ENCODE measurements around the gene BRD9. TPM values are rescaled to one million over a fixed set of nuclear protein-coding genes. Genes with fewer than 3 reads are reported as not detected.
"Not testable (repeated sequence)": the region's sequence is repeated elsewhere in the genome, so short reads cannot be mapped to it uniquely, and the experiment has no call there.

BRD9 gene
- total and polyA plus RNA-seq, 2 donors (not counting 3 experiments of a cell fraction or from before 2014, with no cell fraction given): 17.6 to 67.6 TPM

DNA sequence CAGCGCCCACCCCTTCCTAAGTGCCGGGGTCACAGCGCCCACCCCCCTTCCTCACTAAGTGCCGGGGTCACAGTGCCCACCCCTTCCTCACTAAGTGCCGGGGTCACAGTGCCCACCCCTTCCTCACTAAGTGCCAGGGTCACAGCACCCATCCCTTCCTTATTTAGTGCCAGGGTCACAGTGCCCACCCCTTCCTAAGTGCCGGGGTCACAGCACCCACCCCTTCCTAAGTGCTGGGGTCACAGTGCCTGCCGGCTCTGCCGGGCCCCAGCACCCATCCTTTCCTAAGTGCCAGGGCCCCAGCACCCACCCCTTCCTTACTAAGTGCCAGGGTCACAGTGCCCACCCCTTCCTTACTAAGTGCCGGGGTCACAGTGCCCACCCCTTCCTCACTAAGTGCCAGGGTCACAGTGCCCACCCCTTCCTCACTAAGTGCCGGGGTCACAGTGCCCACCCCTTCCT, 51.6 kb downstream of the BRD9 start:
- FAIRE-seq: not testable (repeated sequence)

GRCh38 chr5:840118-840973, 52.3 kb downstream of the BRD9 start:
- H3K4me2 ChIP-seq (ENCODE audit: insufficient read depth, low read length); H3K9me3 ChIP-seq (replicated peaks; ENCODE audit: control insufficient read depth, insufficient read depth, low read length); H4K20me1 ChIP-seq (replicated peaks; ENCODE audit: control insufficient read depth, extremely low read depth, insufficient read depth, low read length); CTCF ChIA-PET; DNase-seq (ENCODE audit: low read depth, low spot score); H3K27ac ChIP-seq (ENCODE audit: insufficient read depth, low read depth, low read length); H3K4me3 ChIP-seq (replicated peaks in 1 of 3; ENCODE audit: insufficient read depth in 1 of 3, low read depth in 1 of 3, low read length in 3 of 3); H3K79me2 ChIP-seq (ENCODE audit: control insufficient read depth, insufficient read depth, low read length); H3K9ac ChIP-seq (replicated peaks; ENCODE audit: extremely low read depth, insufficient read depth, low read length); POLR2A ChIA-PET; H3K36me3 ChIP-seq (ENCODE audit: control insufficient read depth in 2 of 2, extremely low read depth in 1 of 2, insufficient read depth in 2 of 2, low read length in 2 of 2); BruUV-seq (replicated peaks); H3K9me1 ChIP-seq (replicated peaks; ENCODE audit: control insufficient read depth, extremely low read depth, insufficient read depth, low read length); H3K4me1 ChIP-seq (ENCODE audit: control insufficient read depth, extremely low read depth, insufficient read depth, low read length); H3K27me3 ChIP-seq (ENCODE audit: control insufficient read depth in 2 of 2, insufficient read depth in 2 of 2, low read length in 2 of 2); H2AFZ ChIP-seq (ENCODE audit: low read depth, low read length); FAIRE-seq; dilution Hi-C loops (cut with MboI; ENCODE audit: extremely low pct_ligation_motif_present, low sequenced_read_pairs); intact Hi-C loops (cut with micrococcal nuclease): not testable (repeated sequence)

More for the DNA sequence above, 51.6 kb downstream of the BRD9 start:
- H3K27ac ChIP-seq (ENCODE audit: insufficient read depth, low read depth, low read length); CTCF ChIA-PET; BruUV-seq (replicated peaks); H3K9ac ChIP-seq (replicated peaks; ENCODE audit: extremely low read depth, insufficient read depth, low read length); H3K4me2 ChIP-seq (ENCODE audit: insufficient read depth, low read length); H3K27me3 ChIP-seq (ENCODE audit: control insufficient read depth in 2 of 2, insufficient read depth in 2 of 2, low read length in 2 of 2); H3K79me2 ChIP-seq (ENCODE audit: control insufficient read depth, insufficient read depth, low read length); H3K4me1 ChIP-seq (ENCODE audit: control insufficient read depth, extremely low read depth, insufficient read depth, low read length); H2AFZ ChIP-seq (ENCODE audit: low read depth, low read length); H3K36me3 ChIP-seq (ENCODE audit: control insufficient read depth in 2 of 2, extremely low read depth in 1 of 2, insufficient read depth in 2 of 2, low read length in 2 of 2); H3K9me3 ChIP-seq (replicated peaks; ENCODE audit: control insufficient read depth, insufficient read depth, low read length); H3K9me1 ChIP-seq (replicated peaks; ENCODE audit: control insufficient read depth, extremely low read depth, insufficient read depth, low read length); intact Hi-C loops (cut with micrococcal nuclease); DNase-seq (ENCODE audit: low read depth, low spot score); H4K20me1 ChIP-seq (replicated peaks; ENCODE audit: control insufficient read depth, extremely low read depth, insufficient read depth, low read length); dilution Hi-C loops (cut with MboI; ENCODE audit: extremely low pct_ligation_motif_present, low sequenced_read_pairs); POLR2A ChIA-PET; H3K4me3 ChIP-seq (replicated peaks in 1 of 3; ENCODE audit: insufficient read depth in 1 of 3, low read depth in 1 of 3, low read length in 3 of 3): not testable (repeated sequence)

DNA sequence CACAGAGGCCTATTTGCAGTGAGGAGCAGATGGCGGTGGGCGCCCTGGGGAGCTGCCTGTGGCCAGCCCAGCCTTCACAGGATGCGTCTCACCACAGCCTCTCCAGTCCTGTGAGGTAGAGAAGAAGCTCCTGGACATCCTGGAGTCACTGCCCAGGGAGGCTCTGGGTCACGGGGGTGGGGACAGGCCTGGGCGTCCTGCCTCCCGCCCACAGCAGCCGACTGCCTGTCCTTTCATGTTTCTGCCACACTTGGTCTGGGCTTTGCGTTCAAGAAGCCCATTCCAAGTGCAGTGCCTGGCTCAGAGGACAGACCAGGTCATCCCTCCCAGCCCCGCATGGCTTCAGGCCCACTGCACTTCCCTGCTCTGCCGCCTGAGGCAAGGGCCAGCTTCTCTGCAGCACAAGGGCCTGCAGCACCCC, 54.2 kb downstream of the BRD9 start:
- H4K20me1 ChIP-seq (replicated peaks; ENCODE audit: control insufficient read depth, extremely low read depth, insufficient read depth, low read length); H3K36me3 ChIP-seq (ENCODE audit: control insufficient read depth in 2 of 2, extremely low read depth in 1 of 2, insufficient read depth in 2 of 2, low read length in 2 of 2); H2AFZ ChIP-seq (ENCODE audit: low read depth, low read length); H3K4me2 ChIP-seq (ENCODE audit: insufficient read depth, low read length); H3K79me2 ChIP-seq (ENCODE audit: control insufficient read depth, insufficient read depth, low read length); H3K4me3 ChIP-seq (replicated peaks in 1 of 3; ENCODE audit: insufficient read depth in 1 of 3, low read depth in 1 of 3, low read length in 3 of 3); POLR2A ChIA-PET; H3K27me3 ChIP-seq (ENCODE audit: control insufficient read depth in 2 of 2, insufficient read depth in 2 of 2, low read length in 2 of 2); FAIRE-seq; dilution Hi-C loops (cut with MboI; ENCODE audit: extremely low pct_ligation_motif_present, low sequenced_read_pairs); intact Hi-C loops (cut with micrococcal nuclease); H3K9ac ChIP-seq (replicated peaks; ENCODE audit: extremely low read depth, insufficient read depth, low read length); H3K4me1 ChIP-seq (ENCODE audit: control insufficient read depth, extremely low read depth, insufficient read depth, low read length); H3K9me3 ChIP-seq (replicated peaks; ENCODE audit: control insufficient read depth, insufficient read depth, low read length); H3K9me1 ChIP-seq (replicated peaks; ENCODE audit: control insufficient read depth, extremely low read depth, insufficient read depth, low read length); H3K27ac ChIP-seq (ENCODE audit: insufficient read depth, low read depth, low read length); CTCF ChIA-PET; BruUV-seq (replicated peaks); DNase-seq (ENCODE audit: low read depth, low spot score): not testable (repeated sequence)

DNA sequence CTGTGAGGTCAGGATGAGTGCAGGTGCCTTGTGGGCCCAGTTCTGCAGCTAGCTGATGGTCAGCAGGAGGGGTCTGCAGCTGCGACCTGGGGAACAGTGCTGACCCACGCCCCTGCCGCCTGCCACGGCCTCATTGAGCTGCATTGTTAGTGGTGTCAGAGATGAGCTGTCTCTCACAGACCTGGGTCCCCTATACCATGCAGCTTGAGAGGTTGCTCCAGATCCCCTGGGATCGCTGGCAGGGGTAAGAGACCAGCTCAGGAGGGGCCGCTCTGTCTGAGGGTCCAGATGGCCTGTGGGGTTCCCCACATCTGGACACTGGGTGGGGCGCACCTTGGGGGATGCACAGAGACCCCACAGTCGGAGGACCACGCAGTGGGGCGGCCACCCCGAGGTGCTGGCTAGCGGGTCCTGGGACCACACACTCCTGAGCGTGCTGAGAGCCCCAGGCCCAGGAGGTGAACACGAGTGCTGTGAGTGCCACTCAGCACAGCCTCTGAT, 54.9 kb downstream of the BRD9 start:
- DNase-seq (ENCODE audit: low read depth, low spot score); intact Hi-C loops (cut with micrococcal nuclease); H3K4me3 ChIP-seq (replicated peaks in 1 of 3; ENCODE audit: insufficient read depth in 1 of 3, low read depth in 1 of 3, low read length in 3 of 3); BruUV-seq (replicated peaks); CTCF ChIA-PET; H3K9me1 ChIP-seq (replicated peaks; ENCODE audit: control insufficient read depth, extremely low read depth, insufficient read depth, low read length); H3K36me3 ChIP-seq (ENCODE audit: control insufficient read depth in 2 of 2, extremely low read depth in 1 of 2, insufficient read depth in 2 of 2, low read length in 2 of 2); H3K4me2 ChIP-seq (ENCODE audit: insufficient read depth, low read length); H3K27ac ChIP-seq (ENCODE audit: insufficient read depth, low read depth, low read length); H3K9ac ChIP-seq (replicated peaks; ENCODE audit: extremely low read depth, insufficient read depth, low read length); H3K4me1 ChIP-seq (ENCODE audit: control insufficient read depth, extremely low read depth, insufficient read depth, low read length); H3K79me2 ChIP-seq (ENCODE audit: control insufficient read depth, insufficient read depth, low read length); POLR2A ChIA-PET; H4K20me1 ChIP-seq (replicated peaks; ENCODE audit: control insufficient read depth, extremely low read depth, insufficient read depth, low read length); FAIRE-seq; dilution Hi-C loops (cut with MboI; ENCODE audit: extremely low pct_ligation_motif_present, low sequenced_read_pairs); H2AFZ ChIP-seq (ENCODE audit: low read depth, low read length); H3K27me3 ChIP-seq (ENCODE audit: control insufficient read depth in 2 of 2, insufficient read depth in 2 of 2, low read length in 2 of 2); H3K9me3 ChIP-seq (replicated peaks; ENCODE audit: control insufficient read depth, insufficient read depth, low read length): not testable (repeated sequence)

All from endothelial cell of umbilical vein (primary cell).